Measurements from ENCODE around the gene TNNT2.
A peak's percentile ranks its signal among the peaks of the same experiment; 100 is the strongest.

TNNT2 gene

DNA sequence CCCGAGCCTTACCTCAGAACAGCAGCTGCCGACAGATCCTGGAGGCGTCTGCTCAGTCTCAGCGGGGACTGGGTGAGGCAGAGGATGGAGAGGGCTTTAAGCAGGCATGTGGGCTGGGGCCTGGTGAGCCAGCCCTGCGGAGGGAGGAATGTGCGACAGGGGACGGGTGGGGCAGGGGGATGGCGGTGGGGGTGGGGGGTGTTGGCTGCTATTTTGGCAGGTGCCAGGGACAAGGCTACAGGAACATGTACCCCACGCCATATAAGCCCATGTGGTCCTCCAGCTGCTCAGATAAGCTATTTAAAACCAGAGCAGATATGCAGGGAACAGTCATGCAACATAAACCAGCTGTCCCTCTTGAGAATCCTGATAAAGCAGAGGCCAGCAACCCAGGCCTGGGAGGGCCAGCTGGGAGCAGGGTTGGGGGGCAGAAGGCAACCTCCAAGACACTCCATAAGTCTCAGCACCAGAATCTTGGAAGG is at the start of gene TNNT2:
TNNT2 (minus strand) TSS at position 70 of the 482 bp plus-strand sequence. CDS start 4,426 bp downstream, outside the sequence.
- DNase-seq (ENCODE audit: low spot score), result no peak

DNA sequence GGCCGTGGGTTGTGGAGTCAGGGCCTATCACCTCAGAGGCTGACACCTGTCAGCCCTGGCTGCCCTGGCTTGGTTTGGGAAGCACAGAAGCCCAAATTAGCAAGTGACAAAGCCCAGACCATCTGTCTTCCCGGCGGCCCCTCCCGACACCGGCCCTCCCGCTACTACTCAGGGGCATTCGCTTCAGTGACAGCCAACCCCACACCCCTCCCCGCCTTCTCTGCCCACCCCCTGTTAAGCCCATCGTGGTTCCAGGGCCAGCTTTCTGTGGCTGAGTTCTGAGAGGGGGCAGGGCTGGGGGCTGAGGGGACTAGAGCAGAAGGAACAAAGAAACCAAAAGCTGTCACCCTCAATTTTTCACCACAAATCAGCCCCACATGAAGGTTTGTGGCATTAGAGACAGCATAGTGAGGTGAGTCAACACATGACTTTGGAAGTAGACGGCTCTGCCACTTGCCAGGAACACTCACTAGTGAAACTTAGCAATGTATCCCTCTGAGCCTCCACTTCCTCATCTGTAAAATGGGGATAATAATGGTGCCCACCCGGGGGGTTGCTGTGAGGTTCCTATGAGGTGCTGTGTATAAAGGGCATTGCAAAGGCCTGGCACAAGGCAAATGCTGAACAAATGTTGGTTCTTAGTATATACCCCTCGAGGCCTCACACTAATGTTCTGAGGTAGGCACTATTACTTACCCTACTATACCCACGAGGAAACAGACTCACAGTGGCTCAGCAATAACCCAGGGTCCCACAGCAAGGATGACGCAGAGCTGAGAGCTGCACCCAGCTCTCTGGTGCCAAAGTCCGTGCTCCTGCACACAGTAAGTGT is 49.2 kb upstream of the TNNT2 start:
- DNase-seq (ENCODE audit: low spot score), result no peak

DNA sequence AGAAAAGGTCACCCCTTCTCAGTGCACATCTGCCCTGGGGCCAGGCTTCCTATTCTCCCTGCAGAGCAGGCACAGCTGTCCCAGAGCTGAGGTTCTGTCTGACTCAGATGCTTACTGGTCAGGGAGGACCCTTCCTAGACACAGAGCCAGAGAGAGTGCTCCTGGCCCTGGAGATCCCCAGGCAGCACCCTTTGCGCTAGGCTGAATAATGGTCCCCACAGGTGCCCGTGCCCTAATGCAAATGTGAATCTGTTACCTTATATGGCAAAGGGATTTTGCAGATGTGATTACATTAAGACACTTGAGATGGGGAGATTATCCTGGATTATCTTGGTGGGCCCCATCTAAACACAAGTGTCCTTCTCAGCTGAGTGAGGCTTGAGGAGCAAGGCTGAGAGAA is 46.7 kb upstream of the TNNT2 start:
- no peak for DNase-seq (ENCODE audit: low spot score)

DNA sequence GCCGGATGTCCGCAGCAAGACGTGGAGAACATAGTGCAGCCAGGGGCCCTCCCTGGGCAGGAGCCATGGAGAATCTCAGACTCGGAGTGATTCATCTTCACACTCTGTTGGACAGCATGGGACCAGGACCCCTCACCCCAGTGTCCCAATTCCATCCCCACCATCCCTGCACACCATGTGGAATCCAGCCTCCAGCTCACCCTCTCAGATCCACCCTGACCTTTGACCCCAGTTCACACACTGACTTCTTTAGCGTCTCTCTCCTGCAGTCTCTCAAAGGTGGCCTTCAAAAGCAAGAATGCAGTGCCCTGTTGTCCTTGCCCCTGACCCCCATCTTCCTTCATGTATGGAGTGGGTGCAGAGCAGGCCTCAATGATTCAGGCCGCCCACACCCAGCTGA is 46.2 kb upstream of the TNNT2 start:
- no peak for DNase-seq (ENCODE audit: low spot score)

DNA sequence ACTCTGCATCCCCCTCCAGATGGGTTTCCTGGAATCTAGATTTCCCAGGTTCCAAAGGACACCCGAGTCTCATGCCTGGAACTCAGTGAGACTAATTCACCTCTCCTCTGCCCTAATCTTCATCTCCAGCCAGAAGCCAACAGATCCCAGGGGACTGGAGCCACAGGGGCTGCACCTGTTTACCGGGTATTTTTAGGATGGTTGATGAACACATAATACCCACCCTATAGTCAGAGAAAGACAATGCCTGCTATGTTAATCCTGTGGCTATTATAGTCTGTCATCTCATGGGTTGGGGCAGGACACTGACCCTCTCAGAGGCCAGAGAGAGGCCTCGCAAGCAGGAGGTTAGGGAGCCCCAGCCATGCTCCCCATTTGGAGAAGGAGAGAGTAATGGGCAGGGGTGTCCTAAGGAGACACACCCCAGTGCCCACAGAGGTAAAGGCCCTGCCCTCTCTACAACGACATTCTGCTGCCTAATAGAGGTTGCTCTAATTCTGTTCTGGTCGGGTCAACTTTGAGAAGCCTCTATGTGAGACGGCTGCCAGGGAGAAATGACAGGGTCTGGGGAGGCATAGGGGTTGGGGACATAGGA is 45.1 kb upstream of the TNNT2 start:
- no peak for DNase-seq (ENCODE audit: low spot score)

DNA sequence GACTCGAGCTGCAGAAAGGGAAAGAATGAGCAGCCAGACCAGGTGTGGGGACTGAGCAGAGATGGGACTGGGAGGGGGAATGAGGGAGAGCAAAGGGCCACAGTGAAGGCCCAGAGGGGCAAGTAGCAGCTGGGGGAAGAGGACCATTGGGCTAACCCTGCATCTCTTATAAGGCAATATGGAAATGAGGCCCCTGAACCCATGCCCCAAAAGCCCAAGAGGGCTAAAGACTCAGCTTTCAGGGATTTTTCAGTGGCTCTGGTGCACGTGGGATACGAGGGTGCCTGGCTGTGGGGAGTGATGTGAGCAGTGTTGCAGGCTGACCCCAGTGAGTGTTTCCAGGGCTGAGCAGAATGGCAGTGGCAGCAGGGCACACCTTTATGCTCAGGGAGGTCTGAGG is 44.5 kb upstream of the TNNT2 start:
- no peak for DNase-seq (ENCODE audit: low spot score)

DNA sequence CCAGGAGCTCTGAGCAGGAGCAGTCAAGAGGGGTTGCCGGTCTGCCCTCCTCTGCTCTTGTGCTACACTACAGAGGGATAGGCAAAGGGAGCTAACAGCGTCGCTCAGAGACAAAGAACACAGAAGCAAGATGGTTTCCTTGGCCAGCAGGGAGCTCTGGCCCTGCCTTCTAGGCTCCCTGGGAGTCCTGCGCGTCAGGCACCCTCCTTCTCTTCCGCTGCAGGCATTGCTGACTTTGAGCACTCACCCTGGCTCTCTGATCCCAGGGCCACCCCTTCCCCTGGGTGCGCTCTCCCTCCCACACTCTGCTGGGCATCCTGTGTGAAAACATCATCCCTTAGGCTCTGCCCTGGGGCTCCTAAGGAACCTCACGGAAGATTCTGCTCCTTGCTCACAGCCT is 43.6 kb upstream of the TNNT2 start:
- no peak for DNase-seq (ENCODE audit: low spot score)

DNA sequence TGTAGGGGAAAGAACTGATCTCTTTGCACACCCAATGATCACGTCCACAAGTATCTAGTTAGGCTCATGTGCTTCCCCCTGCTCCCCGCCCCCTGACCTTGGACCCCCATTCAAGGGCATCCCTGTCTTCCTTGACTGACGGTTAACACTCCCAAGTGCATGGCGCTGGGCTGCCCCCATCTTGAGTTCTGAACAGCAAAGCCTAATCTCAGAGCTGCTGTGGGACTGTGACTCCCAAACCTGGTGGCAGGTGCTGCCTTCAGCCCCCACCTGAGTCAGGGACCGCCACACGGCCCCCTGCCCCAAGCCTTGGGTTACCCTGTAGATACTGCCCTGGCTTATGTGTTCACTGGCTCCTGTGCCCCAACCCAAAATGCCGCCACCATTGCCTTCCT is 43.1 kb upstream of the TNNT2 start:
- DNase-seq (ENCODE audit: low spot score), result no peak

DNA sequence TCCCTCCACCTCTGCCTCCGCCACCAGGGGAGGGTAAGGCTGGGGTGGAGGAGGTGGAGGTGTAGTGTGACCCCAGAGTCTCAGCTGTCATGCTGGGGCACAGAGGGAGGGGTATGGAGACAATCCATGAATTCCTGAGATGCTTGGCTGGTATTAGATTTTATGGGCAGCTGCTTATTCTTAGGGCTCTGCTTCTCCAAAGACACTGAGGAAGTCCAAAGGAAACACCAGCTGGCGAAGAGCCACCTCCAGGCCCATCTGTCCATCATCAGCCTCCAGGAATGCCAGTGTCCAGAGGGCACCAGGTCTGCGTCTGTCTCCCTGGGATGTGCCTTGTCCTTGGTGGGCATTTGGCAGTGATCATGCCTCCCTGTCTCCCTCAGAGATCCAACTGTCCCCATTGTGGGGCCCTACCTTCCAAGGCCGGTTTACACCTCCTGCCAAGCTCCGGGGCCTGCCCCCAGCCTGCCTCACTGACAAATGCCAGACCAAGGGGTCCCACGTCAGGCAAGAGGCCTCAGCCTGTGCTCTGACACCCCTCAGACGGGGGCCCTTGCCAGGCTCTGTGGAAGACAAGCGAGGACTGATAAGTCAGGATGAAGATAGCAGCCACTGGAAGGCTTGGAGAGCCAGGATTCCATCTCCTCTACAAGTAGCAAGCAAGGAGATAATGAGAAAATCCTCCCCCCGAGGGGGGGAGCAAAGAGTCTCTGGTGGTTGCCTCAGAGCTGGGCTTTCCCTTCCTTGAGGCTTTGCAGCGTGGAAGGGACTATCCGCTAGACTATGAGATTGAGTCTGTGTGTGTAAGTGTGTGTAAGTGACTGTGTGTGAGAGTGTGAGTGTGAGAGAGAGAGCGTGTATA is 42.5 kb upstream of the TNNT2 start:
- DNase-seq (ENCODE audit: low spot score), result no peak

DNA sequence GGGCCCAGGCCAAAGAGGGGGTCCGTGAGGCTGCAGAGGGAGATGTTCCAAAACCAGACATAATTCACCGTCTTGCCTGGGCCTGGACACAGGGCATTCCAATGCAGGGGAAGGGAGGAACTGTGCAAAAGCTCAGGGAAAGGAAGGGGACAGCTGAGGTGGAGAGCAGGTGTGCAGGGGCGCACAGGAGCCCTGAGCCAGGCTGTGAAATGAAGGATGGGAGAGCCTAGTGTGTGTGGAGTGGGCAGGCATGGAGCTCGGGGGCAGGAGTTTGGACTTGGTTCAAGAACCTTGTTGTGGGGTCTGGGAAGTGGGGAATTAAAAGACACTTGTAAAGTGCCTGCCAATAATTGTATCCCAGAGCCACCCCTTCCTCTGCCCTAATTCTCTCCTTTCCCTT is 41.8 kb upstream of the TNNT2 start:
- DNase-seq (ENCODE audit: low spot score), result no peak

DNA sequence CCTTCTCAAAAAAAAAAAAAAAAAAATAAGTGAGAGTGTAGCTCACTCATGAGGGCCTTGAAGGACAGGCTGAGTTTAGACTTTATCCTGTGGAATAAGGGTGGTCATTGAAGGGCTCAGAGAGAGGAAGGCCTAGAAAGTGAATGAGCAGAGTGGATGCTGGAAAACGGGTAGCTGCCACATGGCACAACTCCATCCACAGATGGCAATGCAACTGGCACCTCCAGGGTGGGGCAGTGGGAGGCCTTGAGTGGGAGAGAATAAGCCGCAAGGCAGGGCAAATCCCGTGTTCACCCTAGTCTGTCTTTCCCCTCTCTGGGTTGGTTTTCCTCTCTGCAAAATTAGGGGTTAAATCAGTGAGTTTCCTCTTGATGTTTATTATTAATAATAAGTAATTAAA is 41.0 kb upstream of the TNNT2 start:
- no peak for DNase-seq (ENCODE audit: low spot score)

DNA sequence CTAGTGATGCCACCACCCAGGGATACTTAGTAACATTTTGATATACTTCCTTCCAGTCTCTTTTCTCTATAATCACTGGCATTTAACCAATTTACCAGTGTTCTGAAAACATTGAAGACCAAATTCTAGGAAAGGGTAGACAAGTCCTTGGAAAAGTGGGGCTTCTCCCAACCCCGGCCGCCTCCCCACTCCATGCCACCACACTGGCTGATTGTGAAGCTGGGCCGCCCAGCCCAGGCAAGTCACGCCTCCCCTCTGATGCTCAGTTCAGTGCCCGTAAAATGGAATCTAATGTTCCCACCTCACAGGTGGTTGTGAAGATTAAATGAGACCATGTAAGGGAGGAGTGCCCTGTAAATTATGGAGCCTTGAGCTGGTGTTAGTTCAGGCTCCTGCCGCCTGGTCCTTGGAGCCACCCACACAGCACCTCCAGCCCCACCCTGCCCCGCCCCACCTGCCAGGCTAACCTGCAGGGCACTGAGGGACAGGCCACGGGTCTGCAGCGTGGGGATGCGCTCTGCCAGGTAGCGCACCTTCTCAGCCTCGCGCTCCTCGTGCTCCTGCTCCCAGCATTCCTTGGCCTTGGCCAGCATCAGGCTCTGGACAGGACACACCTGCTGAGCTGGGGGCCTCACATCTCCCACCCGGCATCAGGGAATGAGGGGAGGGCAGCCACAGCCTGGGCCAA is 36.7 kb upstream of the TNNT2 start:
- DNase-seq (ENCODE audit: low spot score), result no peak

DNA sequence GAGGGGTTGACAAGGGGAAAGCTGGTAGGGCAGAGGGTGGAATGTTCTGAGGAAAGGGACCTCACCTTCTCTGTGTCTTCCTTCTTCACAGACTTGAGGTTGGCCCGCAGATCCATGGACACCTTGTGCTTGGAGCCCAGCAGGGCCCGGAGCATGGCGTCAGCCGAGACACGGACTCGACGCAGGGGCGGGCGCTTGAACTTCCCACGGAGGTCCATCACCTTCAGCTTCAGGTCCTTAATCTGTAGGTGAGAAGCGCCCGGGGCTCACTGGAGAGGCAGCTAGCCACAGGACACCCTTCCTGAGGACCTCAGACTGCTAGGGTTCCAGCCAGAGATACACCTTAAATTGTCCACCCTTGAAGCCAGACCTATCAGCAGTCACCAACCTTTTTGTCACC is 33.8 kb upstream of the TNNT2 start:
- DNase-seq (ENCODE audit: low spot score), result no peak

DNA sequence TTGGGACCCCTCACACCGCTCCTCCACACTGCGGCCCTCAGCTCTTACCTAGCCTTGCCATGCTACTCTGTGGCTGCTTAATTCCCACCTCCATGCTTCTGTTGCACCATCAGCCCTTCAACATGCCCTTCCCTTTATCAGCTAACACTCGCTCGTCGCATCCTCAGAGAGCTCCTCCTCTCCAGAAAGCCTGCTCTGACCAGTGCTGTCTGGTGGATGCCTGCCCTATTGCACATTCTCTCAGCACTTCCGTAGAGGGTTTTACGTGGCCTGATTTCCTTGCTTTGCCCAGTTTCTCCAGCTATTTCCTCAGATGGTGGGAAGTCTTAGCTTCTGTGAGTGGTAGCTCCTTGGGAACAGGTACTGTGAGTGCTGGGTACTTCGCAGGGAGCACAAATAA is 32.0 kb upstream of the TNNT2 start:
- no peak for DNase-seq (ENCODE audit: low spot score)

DNA sequence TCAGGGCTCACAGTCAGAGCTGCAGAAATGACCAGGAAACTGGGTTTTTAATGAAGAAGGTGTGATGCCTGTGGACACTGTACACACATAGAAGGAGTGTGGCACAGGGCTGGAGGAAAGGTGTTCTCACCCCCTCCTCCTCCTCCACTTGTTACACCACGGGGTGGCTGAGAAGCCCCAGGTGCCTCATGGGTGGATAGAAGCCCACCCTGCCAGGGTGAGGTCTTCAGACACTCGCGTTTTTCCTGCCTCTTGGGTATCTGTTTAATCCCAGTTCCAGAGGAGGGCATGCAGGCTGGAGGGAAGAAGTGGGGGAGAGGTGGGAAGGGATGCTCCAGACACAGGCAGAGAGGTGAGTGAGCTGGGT is 31.3 kb upstream of the TNNT2 start:
- no peak for DNase-seq (ENCODE audit: low spot score)

DNA sequence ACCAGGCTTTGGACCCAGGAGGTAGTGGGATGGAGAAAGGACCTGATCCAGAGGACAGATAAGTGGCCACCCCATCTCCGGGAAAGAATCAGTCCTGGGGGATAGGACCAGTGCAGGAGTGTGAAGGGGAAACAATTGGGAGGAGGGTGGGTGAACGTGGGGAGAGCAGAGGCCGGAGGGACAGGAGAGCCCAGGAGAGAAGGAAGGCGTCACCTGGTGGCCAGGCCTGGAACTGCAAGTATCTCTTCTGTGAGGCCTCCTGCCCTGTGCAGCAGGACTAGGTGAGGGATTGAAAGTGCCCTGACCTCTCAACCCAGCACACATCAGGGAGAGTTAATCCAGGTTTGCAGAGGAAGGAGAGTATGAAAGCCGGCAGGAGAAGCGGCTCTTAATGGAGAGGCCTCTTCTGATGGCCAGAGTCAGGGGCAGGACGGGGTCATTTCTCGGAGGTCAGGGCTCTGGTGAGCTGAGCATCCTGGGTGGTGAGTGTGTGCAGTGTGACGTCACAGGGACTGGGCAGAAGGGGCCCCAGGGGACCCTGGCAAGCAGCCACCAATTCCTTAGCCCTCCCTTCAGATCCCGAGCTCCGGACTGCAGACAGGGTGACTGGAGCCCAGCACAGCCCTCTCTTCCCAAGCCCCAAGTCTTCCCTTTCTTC is 30.8 kb upstream of the TNNT2 start:
- peak; percentile 74 for DNase-seq (ENCODE audit: low spot score)

DNA sequence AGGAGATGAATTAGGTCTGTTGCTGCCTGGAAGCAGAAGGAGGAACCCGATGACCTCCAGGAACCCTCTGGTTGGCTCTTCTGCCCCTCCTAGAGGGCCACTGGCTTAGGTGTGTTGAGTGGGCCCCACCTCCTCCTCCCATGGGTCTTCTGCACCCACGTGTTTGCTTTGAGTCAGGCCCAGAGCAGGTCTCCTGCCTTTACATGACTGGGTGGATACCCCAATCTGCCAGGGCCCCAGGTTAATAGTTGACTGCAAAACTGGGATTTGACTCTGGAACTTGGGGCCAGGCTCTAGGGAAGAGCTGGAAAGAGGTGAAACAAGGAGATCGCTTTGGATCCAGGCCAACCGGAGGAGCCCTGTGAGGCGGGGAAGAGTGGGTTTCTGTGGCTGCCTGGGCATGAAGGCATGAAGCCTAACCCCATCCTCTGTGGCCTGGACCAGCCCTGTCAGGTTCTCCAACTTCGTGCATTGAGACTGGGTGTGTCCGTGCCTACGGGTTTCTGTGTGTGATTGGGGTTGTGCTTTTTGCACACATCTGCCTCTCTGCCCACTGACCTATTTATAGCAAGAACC is 29.4 kb upstream of the TNNT2 start:
- no peak for DNase-seq (ENCODE audit: low spot score)

DNA sequence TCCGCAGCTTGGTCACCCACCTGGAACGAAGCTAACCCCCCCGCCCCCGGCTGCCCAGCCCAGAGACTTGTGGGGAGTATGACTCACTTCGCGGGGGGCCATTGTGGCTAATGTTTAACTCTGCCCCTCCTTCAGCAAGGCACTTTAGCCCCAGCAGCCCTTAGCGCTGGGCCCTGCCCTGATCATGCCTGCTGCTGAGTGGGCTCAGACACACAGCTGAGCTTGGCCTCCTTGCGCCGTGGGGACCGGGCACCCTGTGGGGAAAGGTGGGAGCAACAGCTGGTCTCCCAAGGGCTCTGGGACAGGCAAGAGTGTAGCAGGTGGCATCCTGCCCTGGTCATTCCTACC is 28.0 kb upstream of the TNNT2 start:
- DNase-seq (ENCODE audit: low spot score), result no peak

DNA sequence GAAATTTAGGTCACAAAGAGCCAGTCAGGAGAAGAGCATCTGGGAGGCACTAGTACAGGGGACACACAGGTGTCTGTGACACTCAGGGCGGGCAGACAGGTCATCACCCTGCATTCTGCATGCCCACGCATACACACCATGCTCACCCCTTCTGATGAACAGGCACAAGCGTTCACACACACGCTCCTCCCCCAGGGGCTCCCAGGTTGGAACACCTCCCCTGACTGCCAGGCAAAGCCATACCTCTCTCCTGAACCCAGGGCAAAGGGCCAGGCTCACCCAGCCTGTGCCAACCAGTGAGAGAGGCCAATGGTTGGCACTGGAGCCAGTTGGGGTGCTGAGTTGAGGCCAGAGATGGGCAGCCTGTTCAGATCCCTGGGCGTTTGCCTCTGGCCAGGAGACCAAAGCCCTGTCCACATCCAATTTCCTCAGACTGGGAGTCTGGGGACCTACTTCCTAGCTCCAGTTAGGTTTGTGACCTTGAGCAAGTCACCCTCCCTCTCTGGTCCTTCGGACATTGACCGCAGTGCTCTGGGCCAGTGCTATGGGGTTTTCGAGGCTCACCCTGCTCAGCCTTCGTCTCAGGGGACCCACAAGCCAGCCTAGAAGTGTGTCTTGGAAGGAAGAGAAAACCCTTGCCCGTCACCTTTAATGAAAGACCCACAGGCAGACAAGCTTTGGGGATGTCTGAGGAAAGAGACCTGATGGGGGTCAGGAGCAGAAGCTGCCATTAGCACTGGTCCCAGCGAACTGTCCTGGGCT is 27.4 kb upstream of the TNNT2 start:
- DNase-seq (ENCODE audit: low spot score), result no peak

DNA sequence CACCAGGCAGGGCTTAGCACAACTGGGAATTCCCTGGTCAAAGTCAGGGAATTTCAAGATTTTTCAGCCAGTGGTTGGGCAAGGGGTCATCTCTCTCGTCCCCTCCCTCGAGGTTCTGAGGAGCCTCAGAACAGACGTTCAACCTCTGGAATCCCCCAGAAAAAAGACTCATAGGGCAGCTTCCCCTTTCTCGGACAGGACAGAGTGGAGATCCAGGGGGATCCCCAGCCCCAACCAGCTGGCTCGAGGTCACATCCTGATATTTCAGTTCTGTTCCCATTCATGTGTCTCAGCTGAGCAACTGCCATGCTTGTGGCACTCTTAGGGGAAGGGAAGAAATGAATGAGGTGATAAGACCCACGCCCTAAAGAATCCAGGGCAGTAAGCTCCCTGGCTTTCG is 26.6 kb upstream of the TNNT2 start:
- DNase-seq (ENCODE audit: low spot score), result no peak

DNA sequence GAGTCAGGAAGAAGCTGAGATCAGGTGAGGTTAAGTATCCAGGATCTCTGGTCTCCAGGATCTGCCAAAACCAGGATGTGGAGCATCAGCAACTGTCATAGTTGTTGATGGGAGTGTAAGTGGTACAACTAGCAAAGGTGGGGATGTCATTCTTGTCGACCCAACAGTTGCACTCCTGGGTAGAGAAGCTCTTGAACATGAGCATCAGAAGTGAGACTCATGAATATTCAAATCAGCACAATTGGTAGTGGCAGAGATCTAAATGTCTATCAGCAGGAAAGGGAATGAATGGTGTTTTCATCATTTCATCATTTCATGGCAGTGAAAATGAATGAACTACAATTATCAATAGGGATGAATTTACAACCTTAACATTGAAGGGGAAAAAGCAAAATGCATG is 25.9 kb upstream of the TNNT2 start:
- no peak for DNase-seq (ENCODE audit: low spot score)
